Mesenchymal stem cell (in vitro differentiated cells and primary cell): Measurements from ENCODE around the gene MRM1.

Source experiments
- DNase-seq: peaks from one replicate; pipeline ENCODE4 v3.0.0-alpha.2; 2013
- H2AFZ ChIP-seq: one replicate; pipeline ENCODE4 v1.6.1; 2013; ENCODE audit warnings: low read depth, mild to moderate bottlenecking, control low read depth, inconsistent platforms, low read length, moderate library complexity
- H2AK5ac ChIP-seq: 2 replicates; pipeline ENCODE4 v1.6.1; 2013; ENCODE audit warnings: low read length, moderate library complexity, mild to moderate bottlenecking, inconsistent platforms; ENCODE audit not compliant: severe bottlenecking
- H2BK120ac ChIP-seq: one replicate; pipeline ENCODE4 v1.6.1; 2013; ENCODE audit warnings: low read depth, mild to moderate bottlenecking, inconsistent platforms, low read length, moderate library complexity
- H2BK12ac ChIP-seq, 2 experiments: one replicate each; pipeline ENCODE4 v1.6.1; 2013; ENCODE audit warnings: inconsistent platforms in 2 of 2, low read length in 2 of 2, mild to moderate bottlenecking in 2 of 2, moderate library complexity in 2 of 2, control low read depth in 1 of 2
- H2BK15ac ChIP-seq: one replicate; pipeline ENCODE4 v1.6.1; 2013; ENCODE audit warnings: mild to moderate bottlenecking, low read depth, inconsistent platforms; ENCODE audit not compliant: poor library complexity, severe bottlenecking
- H2BK5ac ChIP-seq: 2 replicates; pipeline ENCODE4 v1.6.1; 2013; ENCODE audit warnings: low read depth, mild to moderate bottlenecking, low read length, control low read depth, inconsistent platforms; ENCODE audit not compliant: poor library complexity, severe bottlenecking
- H3K14ac ChIP-seq, 2 experiments: one replicate each; pipeline ENCODE4 v1.6.1; 2013; ENCODE audit warnings: inconsistent platforms in 2 of 2, low read length in 2 of 2, control low read depth in 1 of 2, mild to moderate bottlenecking in 1 of 2, moderate library complexity in 1 of 2
- H3K18ac ChIP-seq, 2 experiments: one replicate each; pipeline ENCODE4 v1.6.1; 2013; ENCODE audit warnings: inconsistent platforms in 2 of 2, low read length in 2 of 2, control low read depth in 1 of 2, low read depth in 1 of 2, mild to moderate bottlenecking in 1 of 2
- H3K23ac ChIP-seq, 2 experiments: one replicate each; pipeline ENCODE4 v1.6.1; 2013; ENCODE audit warnings: inconsistent platforms in 2 of 2, low read length in 2 of 2, mild to moderate bottlenecking in 2 of 2, moderate library complexity in 2 of 2, control low read depth in 1 of 2
- H3K27ac ChIP-seq: 2 replicates; pipeline ENCODE4 v1.5.1; 2013; ENCODE audit warnings: mild to moderate bottlenecking, moderate library complexity, low read length, control low read depth, inconsistent platforms; ENCODE audit not compliant: poor library complexity, severe bottlenecking
- H3K27me3 ChIP-seq, 2 experiments: 2 replicates each; pipeline versions ENCODE4 v1.6.1 to v1.7.0; 2013; ENCODE audit warnings: low read length in 2 of 2, mild to moderate bottlenecking in 2 of 2, moderate library complexity in 2 of 2, control low read depth in 1 of 2, inconsistent platforms in 1 of 2; ENCODE audit not compliant: control insufficient read depth in 1 of 2, insufficient read depth in 1 of 2
- H3K36me3 ChIP-seq, 2 experiments: 2 replicates each; pipeline versions ENCODE4 v1.6.1 to v1.7.0; 2013; ENCODE audit warnings: low read length in 2 of 2, control low read depth in 1 of 2, inconsistent platforms in 1 of 2, low read depth in 1 of 2, mild to moderate bottlenecking in 1 of 2; ENCODE audit not compliant: insufficient read depth in 2 of 2, control insufficient read depth in 1 of 2
- H3K4ac ChIP-seq, 2 experiments: one replicate each; pipeline ENCODE4 v1.6.1; 2013; ENCODE audit warnings: inconsistent platforms in 2 of 2, low read length in 2 of 2, mild to moderate bottlenecking in 2 of 2, moderate library complexity in 2 of 2, control low read depth in 1 of 2, low read depth in 1 of 2
- H3K4me1 ChIP-seq: 2 replicates; pipeline ENCODE4 v1.6.1; 2013; ENCODE audit warnings: low read depth, low read length, control low read depth; ENCODE audit not compliant: control insufficient read depth, insufficient read depth
- H3K4me2 ChIP-seq: 2 replicates; pipeline ENCODE4 v1.6.1; 2013; ENCODE audit warnings: low read length, mild to moderate bottlenecking, inconsistent platforms; ENCODE audit not compliant: poor library complexity, severe bottlenecking
- H3K4me3 ChIP-seq, 2 experiments: 2 replicates each; pipeline versions ENCODE4 v1.5.1 to v1.7.0; 2013; ENCODE audit warnings: low read length in 2 of 2, mild to moderate bottlenecking in 2 of 2, control low read depth in 1 of 2, low read depth in 1 of 2; ENCODE audit not compliant: insufficient read depth in 1 of 2
- H3K79me1 ChIP-seq: replicated peaks from 2 replicates; pipeline ENCODE4 v1.6.1; 2013; ENCODE audit warnings: mild to moderate bottlenecking, control low read depth, low read length, inconsistent platforms; ENCODE audit not compliant: poor library complexity, severe bottlenecking
- H3K9ac ChIP-seq: 2 replicates; pipeline ENCODE4 v1.7.0; 2013; ENCODE audit warnings: mild to moderate bottlenecking, low read length, moderate library complexity
- H3K9me3 ChIP-seq: 2 replicates; pipeline ENCODE4 v1.7.0; 2013; ENCODE audit warnings: mild to moderate bottlenecking, low read length; ENCODE audit not compliant: control insufficient read depth
- H4K8ac ChIP-seq: one replicate; pipeline ENCODE4 v1.6.1; 2013; ENCODE audit warnings: inconsistent platforms, mild to moderate bottlenecking, low read length, moderate library complexity
- H4K91ac ChIP-seq: one replicate; pipeline ENCODE4 v1.6.1; 2013; ENCODE audit warnings: mild to moderate bottlenecking, low read length, inconsistent platforms
- WGBS: methylation state at CpG from one replicate; pipeline ENCODE4 v1.1.7; 2013; ENCODE audit warnings: mixed read lengths; 5-methylcytosine and 5-hydroxymethylcytosine counted together

MRM1 gene

GRCh38 chr17:36616061-36617029 lies 15.0 kb downstream of the MRM1 start:
- H2BK5ac ChIP-seq: no peak overlapping the region
- no peak overlapping the region for H3K9ac ChIP-seq
- peak overlapping the region; percentile 52 for H4K91ac ChIP-seq
- no peak overlapping the region for H3K4me2 ChIP-seq
- H3K4ac ChIP-seq: no peak overlapping the region
- H3K4me1 ChIP-seq: peaks cover 5% of the 10 kb centered on the region
- H2BK15ac ChIP-seq: no peak overlapping the region
- no peak overlapping the region for H3K4me3 ChIP-seq
- no peak overlapping the region for H4K8ac ChIP-seq
- WGBS: 82% methylated on average over 14 of the region's 16 CpGs
- no peak overlapping the region for H3K18ac ChIP-seq
- no peak overlapping the region for H2BK12ac ChIP-seq
- no peaks in the 10 kb centered on the region for H3K36me3 ChIP-seq
- H3K27me3 ChIP-seq: peaks cover 14 to 56% of the 10 kb centered on the region in 2 experiments
- no peak overlapping the region for H2AFZ ChIP-seq
- DNase-seq: no peak
- H2AK5ac ChIP-seq: no peak overlapping the region
- H3K79me1 ChIP-seq: no peaks in the 10 kb centered on the region
- H3K9me3 ChIP-seq: no peaks in the 10 kb centered on the region
- H3K27ac ChIP-seq: no peak overlapping the region
- H3K23ac ChIP-seq: peak overlapping the region in 1 of 2 experiments; percentile 36
- H3K14ac ChIP-seq: no peak overlapping the region
- no peak overlapping the region for H2BK120ac ChIP-seq

GRCh38 chr17:36617773-36618172 lies 16.4 kb downstream of the MRM1 start:
- Histone ChIP-seq H3K4ac (no peak overlapping the region), H3K4me2 (no peak overlapping the region), H3K9me3 (no peaks in the 10 kb centered on the region), H3K18ac (no peak overlapping the region), H3K36me3 (no peaks in the 10 kb centered on the region), H3K4me1 (peaks cover 5% of the 10 kb centered on the region), H2AK5ac (no peak overlapping the region), H3K4me3 (no peak overlapping the region), H3K27ac (no peak overlapping the region), H2BK12ac (no peak overlapping the region), H3K79me1 (no peaks in the 10 kb centered on the region), H3K23ac (no peak overlapping the region), H2BK5ac (no peak overlapping the region), H4K91ac (no peak overlapping the region), H4K8ac (no peak overlapping the region), H2BK15ac (no peak overlapping the region), H2BK120ac (no peak overlapping the region), H3K9ac (no peak overlapping the region), H3K27me3 (peaks cover 14 to 60% of the 10 kb centered on the region in 2 experiments), H2AFZ (no peak overlapping the region), H3K14ac (no peak overlapping the region)
- 86% methylated on average over 6 of the region's 7 CpGs for WGBS
- no peak for DNase-seq

- no peak overlapping the region for H3K9ac ChIP-seq
- no peak overlapping the region for H2AK5ac ChIP-seq
- no peaks in the 10 kb centered on the region for H3K4me1 ChIP-seq
- H3K36me3 ChIP-seq: no peaks in the 10 kb centered on the region
- H3K18ac ChIP-seq: no peak overlapping the region
- H3K14ac ChIP-seq: no peak overlapping the region
- no peak overlapping the region for H2BK5ac ChIP-seq
- DNase-seq: no peak
- 78% methylated on average over 3 of the region's 3 CpGs for WGBS
- no peak overlapping the region for H3K4me2 ChIP-seq
- H3K27me3 ChIP-seq: peaks cover 9 to 33% of the 10 kb centered on the region in 2 experiments
- no peaks in the 10 kb centered on the region for H3K79me1 ChIP-seq
- H2BK120ac ChIP-seq: no peak overlapping the region
- no peak overlapping the region for H4K91ac ChIP-seq
- no peak overlapping the region for H3K4ac ChIP-seq
- no peak overlapping the region for H2AFZ ChIP-seq
- H3K27ac ChIP-seq: no peak overlapping the region
- no peak overlapping the region for H2BK15ac ChIP-seq
- no peak overlapping the region for H3K4me3 ChIP-seq
- H3K23ac ChIP-seq: no peak overlapping the region
- H2BK12ac ChIP-seq: no peak overlapping the region
- no peak overlapping the region for H4K8ac ChIP-seq
- H3K9me3 ChIP-seq: no peaks in the 10 kb centered on the region
These were observed 21.9 kb downstream of the MRM1 start for GRCh38 chr17:36623281-36623680.

- no peak overlapping the region for H3K4ac ChIP-seq
- H3K27ac ChIP-seq: no peak overlapping the region
- H3K4me3 ChIP-seq: no peak overlapping the region
- no peak overlapping the region for H2BK15ac ChIP-seq
- H4K91ac ChIP-seq: no peak overlapping the region
- H2BK12ac ChIP-seq: no peak overlapping the region
- H3K18ac ChIP-seq: no peak overlapping the region
- no peak overlapping the region for H3K4me2 ChIP-seq
- peaks cover 6 to 30% of the 10 kb centered on the region in 2 experiments for H3K27me3 ChIP-seq
- H3K4me1 ChIP-seq: no peaks in the 10 kb centered on the region
- H2BK120ac ChIP-seq: no peak overlapping the region
- H4K8ac ChIP-seq: no peak overlapping the region
- H3K79me1 ChIP-seq: no peaks in the 10 kb centered on the region
- no peak overlapping the region for H2AK5ac ChIP-seq
- 87% methylated on average over 7 of the region's 7 CpGs for WGBS
- no peaks in the 10 kb centered on the region for H3K9me3 ChIP-seq
- DNase-seq: no peak
- H3K9ac ChIP-seq: no peak overlapping the region
- H3K36me3 ChIP-seq: no peaks in the 10 kb centered on the region
- no peak overlapping the region for H2AFZ ChIP-seq
- no peak overlapping the region for H3K23ac ChIP-seq
- no peak overlapping the region for H3K14ac ChIP-seq
- no peak overlapping the region for H2BK5ac ChIP-seq
These were observed 23.8 kb downstream of the MRM1 start for GRCh38 chr17:36625188-36625587.
